Measurements from ENCODE around the gene CTXN1.
A peak's percentile ranks its signal among the peaks of the same experiment; 100 is the strongest.
"Not testable (repeated sequence)": the region's sequence is repeated elsewhere in the genome, so short reads cannot be mapped to it uniquely, and the experiment has no call there.

The CTXN1 gene

GRCh38 chr19:7926021-7926726, at the start of gene CTXN1:
Gene CTXN1, minus strand, starts transcription at chr19:7926135. Its CDS starts 597 bp downstream, at chr19:7925538.
- peak; percentile 84 for DNase-seq

GRCh38 chr19:7975037-7975436, 49.1 kb upstream of the CTXN1 start:
- DNase-seq, result no peak

- no peak for DNase-seq
Measured at GRCh38 chr19:7973883-7974282, 47.9 kb upstream of the CTXN1 start.

GRCh38 chr19:7971553-7972520, 45.9 kb upstream of the CTXN1 start:
- DNase-seq, result no peak

GRCh38 chr19:7970716-7971448, 44.9 kb upstream of the CTXN1 start:
- peak; percentile 48 for DNase-seq

DNA sequence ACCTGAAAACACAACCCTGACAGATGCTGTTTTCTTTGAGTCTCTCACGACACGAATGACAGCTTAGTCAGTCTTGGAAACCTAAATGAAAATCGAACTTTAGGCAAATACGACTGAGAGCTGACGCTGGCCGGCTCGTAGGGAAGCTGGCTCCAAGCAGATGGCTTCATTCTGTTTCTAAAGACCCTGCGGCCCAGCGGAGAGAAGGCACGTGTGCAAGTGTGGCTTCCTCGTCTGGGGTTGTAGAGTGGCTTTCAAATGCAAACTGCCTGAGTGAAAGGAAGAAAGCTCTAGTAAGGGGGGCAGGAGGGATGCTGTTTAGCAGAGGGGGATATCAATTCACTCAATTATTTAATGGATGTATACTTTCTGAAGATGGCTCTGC, 43.6 kb upstream of the CTXN1 start:
- DNase-seq, result no peak

DNA sequence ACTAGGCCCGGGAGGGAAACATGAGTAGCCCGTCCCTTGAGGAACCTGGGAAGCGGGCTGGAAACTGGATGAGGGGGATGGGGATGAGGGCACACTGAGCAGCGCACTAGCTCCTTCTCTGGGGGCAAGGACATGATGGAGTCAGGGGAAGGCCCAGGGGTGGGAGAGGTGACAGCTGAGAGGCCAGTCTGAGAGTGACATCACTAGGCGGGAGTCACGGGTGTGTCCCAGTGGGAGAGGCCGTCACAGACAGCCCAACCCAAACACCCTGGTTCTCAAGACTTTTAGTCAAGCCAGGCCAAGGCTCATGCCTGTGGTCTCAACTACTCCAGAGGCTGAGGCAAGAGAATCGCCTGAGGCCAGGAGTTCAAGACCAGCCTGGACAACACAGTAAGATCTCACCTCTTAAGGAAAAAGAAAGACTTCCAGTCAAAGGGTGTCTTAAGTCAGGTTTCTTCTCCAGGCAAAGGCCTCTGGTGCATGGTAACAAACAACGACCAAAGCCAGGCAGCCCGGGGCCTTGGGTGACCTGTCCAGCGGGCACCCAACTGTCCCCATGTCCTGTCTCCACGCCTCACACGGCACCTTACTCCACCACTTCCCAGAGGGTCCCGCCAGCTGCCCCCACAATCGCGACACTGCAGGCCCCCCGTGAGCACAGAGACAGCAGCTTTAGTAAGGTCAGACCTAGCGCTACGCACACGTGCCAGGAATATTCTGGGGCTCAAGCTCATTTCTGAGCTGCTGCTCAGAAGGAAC, 43.0 kb upstream of the CTXN1 start:
- no peak for DNase-seq

- no peak for DNase-seq
Measured at GRCh38 chr19:7968008-7968795, 42.3 kb upstream of the CTXN1 start.

- no peak for DNase-seq
Measured at GRCh38 chr19:7965921-7966665, 40.2 kb upstream of the CTXN1 start.

DNA sequence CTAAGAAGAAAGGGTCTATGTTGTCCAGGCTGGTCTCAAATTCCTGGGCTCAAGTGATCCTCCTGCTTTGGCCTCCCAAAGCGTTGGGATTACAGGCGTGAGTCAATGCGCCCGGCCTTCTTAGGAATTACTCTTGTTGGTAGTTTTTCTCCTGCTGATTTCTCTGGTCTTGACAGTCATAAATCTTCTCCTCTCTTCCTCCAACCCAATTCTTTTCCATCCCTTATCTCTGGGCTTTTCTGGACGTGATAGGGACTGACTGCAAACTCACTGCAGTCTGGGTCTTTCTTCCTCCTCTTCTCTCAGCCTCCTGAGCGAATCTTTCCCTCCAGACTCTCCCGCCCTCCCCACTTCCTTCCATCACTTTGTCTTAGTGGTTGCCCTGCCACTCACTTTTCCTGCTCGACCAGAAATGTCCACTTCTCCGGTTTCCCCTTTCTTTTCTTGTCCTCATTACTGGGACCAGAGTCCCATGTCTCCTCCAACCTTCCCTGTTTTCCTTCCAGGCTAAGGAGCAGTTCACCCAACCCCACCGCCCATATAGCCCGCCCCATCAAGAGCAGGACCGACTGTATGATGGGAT, 39.4 kb upstream of the CTXN1 start:
- DNase-seq, result no peak

DNA sequence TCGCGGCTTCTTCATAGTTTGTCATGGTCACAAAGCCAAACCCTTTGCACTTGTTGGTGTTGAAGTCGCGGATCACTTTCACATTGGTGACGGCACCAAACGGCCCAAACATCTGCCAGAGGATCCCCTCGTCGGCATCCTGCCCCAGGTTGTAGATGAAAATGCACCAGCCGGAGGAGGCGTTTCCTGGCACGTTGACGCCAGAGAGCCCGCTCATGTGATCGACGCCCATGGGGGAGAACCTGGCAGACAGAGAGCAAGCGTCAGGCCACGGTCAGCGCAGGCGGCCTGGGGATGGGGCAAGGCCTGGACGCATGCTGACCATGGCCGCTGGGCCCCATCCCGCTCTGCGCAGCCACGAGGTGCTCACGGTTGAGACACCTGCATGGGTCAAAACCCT, 37.6 kb upstream of the CTXN1 start:
- DNase-seq, result no peak

GRCh38 chr19:7962644-7963268, 36.8 kb upstream of the CTXN1 start:
- DNase-seq, result no peak

GRCh38 chr19:7961920-7962626, 36.1 kb upstream of the CTXN1 start:
- DNase-seq, result no peak

GRCh38 chr19:7961082-7961481, 35.1 kb upstream of the CTXN1 start:
- not testable (repeated sequence) for DNase-seq

GRCh38 chr19:7959211-7959610, 33.3 kb upstream of the CTXN1 start:
- DNase-seq, result no peak

- no peak for DNase-seq
Measured at GRCh38 chr19:7955696-7956095, 29.8 kb upstream of the CTXN1 start.

GRCh38 chr19:7953576-7953975, 27.6 kb upstream of the CTXN1 start:
- DNase-seq, result no peak

DNA sequence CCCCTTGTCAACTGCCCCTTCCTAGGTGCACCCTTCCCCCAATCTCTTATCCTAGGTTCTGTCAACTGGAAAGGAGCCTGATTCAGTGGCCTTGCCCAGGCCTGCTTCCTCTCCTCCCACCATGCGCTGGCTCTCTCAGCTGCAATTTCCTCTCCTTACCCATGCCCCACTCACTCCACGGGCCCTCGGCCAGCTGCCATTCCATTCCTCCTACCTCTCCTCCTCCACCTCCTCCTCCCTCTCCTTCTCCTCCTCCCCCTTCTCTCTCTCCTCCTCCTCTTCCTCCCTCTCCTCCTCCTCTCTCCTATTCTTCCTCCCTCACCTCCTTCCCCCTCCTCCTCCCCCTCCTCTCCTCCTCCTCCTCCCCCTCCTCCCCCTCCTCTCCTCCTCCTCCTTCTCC, 27.1 kb upstream of the CTXN1 start:
- no peak for DNase-seq

DNA sequence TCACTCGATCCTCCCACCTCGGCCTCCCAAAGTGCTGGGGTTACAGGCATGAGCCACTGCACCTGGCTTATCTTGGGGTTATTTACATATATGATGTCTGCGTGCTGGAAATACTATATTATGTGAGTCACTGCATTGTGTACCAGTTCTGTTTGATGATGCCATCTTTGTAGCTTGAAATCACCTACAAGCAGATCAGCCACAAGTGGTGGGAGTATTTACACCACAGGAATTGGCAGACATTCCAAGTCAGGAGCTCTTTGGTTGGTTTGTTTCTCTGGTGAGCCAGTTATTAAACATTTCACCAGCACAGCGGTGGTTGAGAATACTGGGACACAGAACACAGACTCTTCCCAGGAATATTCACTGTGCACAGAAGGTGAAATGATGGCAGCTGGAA, 22.0 kb upstream of the CTXN1 start:
- no peak for DNase-seq

Measured in retina (tissue), 1 donor.